K562 (cell line): ENCODE measurements around the gene KLK13. TPM values are rescaled to one million over a fixed set of nuclear protein-coding genes. Genes with fewer than 3 reads are reported as not detected.

ENCODE experiments used
- ATAC-seq: fragments of 200-7000 bp; cut with Tn5 transposase; 3 replicates; pipeline ENCODE4 v1.9.1; 2020; ENCODE audit warnings: moderate library complexity
- BruUV-seq: library from RNA; stranded (reverse); fragments of 400-500 nt; replicated peaks from 2 replicates; lab custom pipeline; 2021; lab: Mats Ljungman, UMichigan
- CTCF ChIA-PET: fragments of 300-600 bp; formaldehyde crosslinking; extraction: SDS; loops from one replicate; lab custom pipeline; 2021; ENCODE audit warnings: low intra/inter-chr PET ratio; lab: Yijun Ruan, JAX
- POLR2A ChIA-PET: fragments of 300-600, 350-650 bp; sonication (Branson Sonifier 250); formaldehyde crosslinking; extraction: SDS; loops from one replicate; lab custom pipeline; 2021; ENCODE audit warnings: antibody characterized with exemption, inconsistent platforms; lab: Yijun Ruan, JAX
- DNase-seq, 4 experiments: peaks; one replicate each; pipeline versions ENCODE4 v3.0.0 to v3.0.0-alpha.2; 2011 to 2018; ENCODE audit warnings: low spot score in 3 of 4, mixed read lengths in 3 of 4; ENCODE audit errors: extremely low read depth in 1 of 4
- FAIRE-seq: peaks from 2 replicates; lab custom pipeline; 2011; peaks lifted over from hg19 to GRCh38; lab: Jason Lieb, UNC
- H2AFZ ChIP-seq: 2 replicates; pipeline ENCODE4 v1.6.0; 2011; ENCODE audit warnings: low read depth, low read length, control low read depth, inconsistent platforms
- H3K27ac ChIP-seq: fragments of 200-600 bp; 3 replicates; pipeline ENCODE4 v1.8.0; 2011; ENCODE audit warnings: low read depth, mild to moderate bottlenecking, control low read depth, inconsistent platforms, low read length, moderate library complexity, mixed read lengths; ENCODE audit errors: extremely low read depth
- H3K27me3 ChIP-seq, 2 experiments: fragments of 300-600 bp in 1 of 2; 2 replicates in 1 of 2; 3 replicates in 1 of 2; pipeline versions ENCODE4 v1.6.0 to v1.8.0; 2011; ENCODE audit warnings: inconsistent platforms in 2 of 2, low read length in 2 of 2, mild to moderate bottlenecking in 1 of 2, mixed read lengths in 1 of 2, moderate library complexity in 1 of 2; ENCODE audit not compliant: control insufficient read depth in 2 of 2, insufficient read depth in 2 of 2
- H3K36me3 ChIP-seq: fragments of 300-600 bp; 3 replicates; pipeline ENCODE4 v1.8.0; 2011; ENCODE audit warnings: mild to moderate bottlenecking, low read length, inconsistent platforms; ENCODE audit not compliant: control insufficient read depth, insufficient read depth
- H3K4me1 ChIP-seq, 2 experiments: fragments of 200-600 bp in 1 of 2; replicated peaks in 1 of 2; 2 replicates in 1 of 2; 3 replicates in 1 of 2; pipeline versions ENCODE4 v1.5.1 to v1.8.0; 2011; ENCODE audit warnings: inconsistent platforms in 2 of 2, low read length in 2 of 2, mild to moderate bottlenecking in 1 of 2, mixed read lengths in 1 of 2, moderate library complexity in 1 of 2; ENCODE audit not compliant: control insufficient read depth in 2 of 2, insufficient read depth in 2 of 2
- H3K4me2 ChIP-seq: 2 replicates; pipeline ENCODE4 v1.6.1; 2011; ENCODE audit warnings: low read length, control low read depth, inconsistent platforms, mixed read lengths; ENCODE audit not compliant: insufficient read depth
- H3K4me3 ChIP-seq: fragments of 200-600 bp; sonication (generic), shearing (Covaris generic); 2 replicates; pipeline ENCODE4 v1.5.1; 2016; ENCODE audit warnings: control low read depth, inconsistent platforms
- H3K79me2 ChIP-seq: fragments of 200-600 bp; 3 replicates; pipeline ENCODE4 v1.8.0; 2011; ENCODE audit warnings: low read length, inconsistent platforms; ENCODE audit not compliant: control insufficient read depth, insufficient read depth
- H3K9ac ChIP-seq, 2 experiments: 2 replicates each; pipeline versions ENCODE4 v1.6.0 to v1.6.1; 2011; ENCODE audit warnings: low read depth in 2 of 2, low read length in 2 of 2, control low read depth in 1 of 2, inconsistent platforms in 1 of 2, mild to moderate bottlenecking in 1 of 2, mixed read lengths in 1 of 2; ENCODE audit not compliant: insufficient read depth in 1 of 2
- H3K9me1 ChIP-seq: one replicate; pipeline ENCODE4 v1.6.0; 2011; ENCODE audit warnings: inconsistent platforms, mild to moderate bottlenecking, low read length, moderate library complexity; ENCODE audit not compliant: control insufficient read depth, insufficient read depth
- H3K9me3 ChIP-seq: replicated peaks from 2 replicates; pipeline ENCODE4 v1.5.1; 2011; ENCODE audit warnings: low read depth, low read length, inconsistent platforms; ENCODE audit not compliant: control insufficient read depth, insufficient read depth
- H4K20me1 ChIP-seq: replicated peaks from 2 replicates; pipeline ENCODE4 v1.6.1; 2011; ENCODE audit warnings: low read length, inconsistent platforms, mixed read lengths; ENCODE audit not compliant: control insufficient read depth, insufficient read depth
- BHLHE40 ChIP-seq: IDR thresholded peaks from 2 replicates; pipeline ENCODE4 v1.6.1; 2011; ENCODE audit warnings: low read length, improper control_type of control experiment
- FOXK2 ChIP-seq, 2 experiments: fragments of 450-650 bp; IDR thresholded peaks in 1 of 2; conservative IDR thresholded peaks in 1 of 2; 2 replicates each; pipeline ENCODE4 v1.6.1; 2016; ENCODE audit warnings: low read depth in 2 of 2, mild to moderate bottlenecking in 1 of 2
- HMG20B ChIP-seq: fragments of 250-450 bp; sonication (Bioruptor Pico); IDR thresholded peaks from 2 replicates; pipeline ENCODE4 v1.5.0; 2021; ENCODE audit warnings: mild to moderate bottlenecking
- MAFK ChIP-seq: IDR thresholded peaks from 2 replicates; pipeline ENCODE4 v1.6.1; 2011; ENCODE audit warnings: low read length, improper control_type of control experiment
- NFIC ChIP-seq: fragments of 450-650 bp; IDR thresholded peaks from 2 replicates; pipeline ENCODE4 v1.6.1; 2017; ENCODE audit warnings: mild to moderate bottlenecking, inconsistent platforms
- SIN3A ChIP-seq, 2 experiments: fragments of 150-350 bp in 1 of 2; IDR thresholded peaks; 2 replicates each; pipeline ENCODE4 v1.6.1; 2011 to 2016; ENCODE audit warnings: borderline replicate concordance in 2 of 2, low read depth in 2 of 2, low read length in 2 of 2, mild to moderate bottlenecking in 2 of 2, moderate library complexity in 2 of 2; ENCODE audit not compliant: control insufficient read depth in 1 of 2
- SMARCA4 ChIP-seq: fragments of 450-650 bp; IDR thresholded peaks from 2 replicates; pipeline ENCODE4 v1.6.1; 2016
- WGBS: fragments of 100-300 bp; shearing (Covaris generic); methylation state at CpG from one replicate; pipeline ENCODE4 v1.1.6; 2016; ENCODE audit warnings: low coverage, mixed read lengths; ENCODE audit not compliant: insufficient coverage; ENCODE audit errors: missing lambda C conversion rate; 5-methylcytosine and 5-hydroxymethylcytosine counted together
- in situ Hi-C: fragments of 300-500 bp; cut with MboI; formaldehyde crosslinking; loops from 4 replicates; pipeline ENCODE4 v1.15.0; 2018; ENCODE audit warnings: inconsistent platforms, mixed read lengths
- intact Hi-C: fragments of 100-400 bp; cut with micrococcal nuclease; formaldehyde crosslinking; loops from 2 replicates; pipeline ENCODE4 v1.14.2; 2022
- polyA plus RNA-seq, 8 experiments: library from polyadenylated mRNA; depleted of rRNA in 4 of 8; stranded (reverse) in 5 of 8; unstranded in 3 of 8; fragments of >200 nt; fragmentation: Nextera tagmentation in 2 of 8; fragmentation: Illumina TruSeq in 1 of 8; extraction: Ambion mirVana in 2 of 8; extraction: Trizol in 1 of 8; gene quantifications; 2 replicates each; pipeline versions ENCODE4 v1.2.1 to v1.2.3, GENCODE V29; 2011 to 2014; ENCODE audit warnings: inconsistent platforms in 1 of 8, missing spikeins in 1 of 8
- total RNA-seq, 7 experiments: library from RNA; depleted of rRNA in 6 of 7; stranded (reverse); fragments of >200 nt in 6 of 7; fragmentation: Illumina TruSeq in 2 of 7; extraction: Trizol in 2 of 7; gene quantifications; 2 replicates each; pipeline versions ENCODE4 v1.2.1 to v1.2.3, GENCODE V29; 2011 to 2021; ENCODE audit warnings: low replicate concordance in 1 of 7
- TF ChIP-seq, protein P1 (sequence below): sonication (generic); formaldehyde crosslinking; IDR thresholded peaks from 2 replicates; pipeline ENCODE4 v1.8.0; 2022; ENCODE audit warnings: mild to moderate bottlenecking, missing genetic modification reagents
- TF ChIP-seq, protein P2 (sequence below), 2 experiments: fragments of 450-650 bp; IDR thresholded peaks; 2 replicates each; pipeline ENCODE4 v1.6.1; 2016
- TF ChIP-seq, protein P3 (sequence below), 2 experiments: fragments of 450-650 bp; conservative IDR thresholded peaks; 2 replicates each; pipeline ENCODE4 v1.6.1; 2017; ENCODE audit warnings: mild to moderate bottlenecking in 2 of 2, moderate library complexity in 2 of 2
- TF ChIP-seq, protein P4 (sequence below), 3 experiments: fragments of 200-800 bp in 1 of 3; sonication (Bioruptor generic) in 1 of 3; sonication (generic) in 1 of 3; formaldehyde crosslinking in 1 of 3; IDR thresholded peaks; 2 replicates each; pipeline versions ENCODE4 v1.6.1 to v1.8.0; 2016 to 2022; ENCODE audit warnings: mild to moderate bottlenecking in 2 of 3, missing compliant biosample characterization in 2 of 3, missing genetic modification characterization in 2 of 3, missing genetic modification reagents in 1 of 3
- TF ChIP-seq, protein P5 (sequence below): fragments of 450-650 bp; formaldehyde crosslinking; IDR thresholded peaks from 2 replicates; pipeline ENCODE4 v1.4.0; 2022; ENCODE audit warnings: missing genetic modification characterization

The KLK13 gene
- total and polyA plus RNA-seq, 9 of the 15 experiments (the other 6 are each of a cell fraction or from before 2014, with no cell fraction given): 0.72 to 9.0 (median 2.3) TPM

DNA sequence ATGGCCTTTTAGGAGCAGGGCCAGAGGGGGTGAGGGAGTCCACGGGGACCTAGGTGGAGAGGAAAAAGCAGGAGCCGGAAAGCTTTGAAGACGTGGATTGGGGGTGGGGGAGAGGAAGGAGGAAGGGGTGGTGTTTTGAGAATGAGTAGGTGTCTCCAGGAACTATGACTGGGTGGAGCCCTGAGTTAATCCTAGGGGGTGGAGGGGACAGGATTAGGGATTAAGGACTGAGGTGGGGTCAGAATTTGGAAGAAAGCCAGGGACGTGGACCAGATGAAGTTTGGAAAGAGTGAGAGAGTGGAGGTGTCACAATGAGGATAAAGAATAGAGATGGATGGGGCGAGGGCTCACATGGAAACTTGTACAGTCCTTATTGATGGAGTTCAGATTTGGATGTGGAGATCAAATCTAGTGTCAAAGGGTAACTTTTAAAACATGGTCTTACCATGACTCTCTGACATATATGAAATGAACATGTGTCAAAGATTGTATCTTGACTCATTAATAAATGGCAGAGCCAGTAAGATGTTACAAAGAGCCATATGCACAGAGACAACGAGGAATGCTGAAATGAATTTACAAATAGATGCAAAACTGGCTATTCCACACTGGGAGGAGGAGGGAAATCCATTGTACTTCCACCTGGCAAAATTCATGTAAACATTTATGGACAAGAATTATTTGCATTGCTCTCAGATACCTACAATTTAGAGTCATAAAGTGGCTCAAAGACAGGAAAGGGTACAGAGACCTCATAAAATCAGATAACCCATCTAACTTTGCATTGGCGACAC, 1.7 kb upstream of the KLK13 start:
- no peak for ATAC-seq
- FAIRE-seq: no peak
- Histone ChIP-seq H3K9ac (no peak overlapping the region), H3K9me1 (no peaks in the 10 kb centered on the region), H3K27me3 (peaks cover 3 to 8% of the 10 kb centered on the region in 2 experiments; a peak in 1 of 5 replicates), H2AFZ (peak overlapping the region; percentile 35; the same call in 1 of the 2 replicates), H3K4me1 (peaks cover 18 to 22% of the 10 kb centered on the region in 2 experiments), H3K9me3 (no peaks in the 10 kb centered on the region), H3K27ac (no peak overlapping the region), H4K20me1 (no peaks in the 10 kb centered on the region), H3K4me3 (no peak overlapping the region), H3K4me2 (no peak overlapping the region), H3K79me2 (no peaks in the 10 kb centered on the region), H3K36me3 (no peaks in the 10 kb centered on the region)
- CTCF ChIA-PET: no interaction called here
- no TSS peak for BruUV-seq
- POLR2A ChIA-PET: no interaction called here
- 13% methylated on average over 6 of the region's 7 CpGs for WGBS
- in situ Hi-C loops (no loop called here), intact Hi-C loops (no loop called here)
- DNase-seq: peak in 1 of 4 experiments; percentile 19
- TF ChIP-seq NFIC: peak; percentile 78
- TF ChIP-seq, protein P1, sequence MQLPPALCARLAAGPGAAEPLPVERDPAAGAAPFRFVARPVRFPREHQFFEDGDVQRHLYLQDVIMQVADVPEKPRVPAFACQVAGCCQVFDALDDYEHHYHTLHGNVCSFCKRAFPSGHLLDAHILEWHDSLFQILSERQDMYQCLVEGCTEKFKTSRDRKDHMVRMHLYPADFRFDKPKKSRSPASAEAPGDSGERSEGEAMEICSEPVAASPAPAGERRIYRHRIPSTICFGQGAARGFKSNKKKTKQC: no peak
- no peak for TF ChIP-seq SMARCA4
- no peak for TF ChIP-seq FOXK2 (conservative IDR thresholded peaks at IDR 0.05 in 1 of 2, IDR thresholded peaks at IDR 0.05 in 1 of 2; ENCODE audit: low read depth in 2 of 2)
- TF ChIP-seq, protein P2, sequence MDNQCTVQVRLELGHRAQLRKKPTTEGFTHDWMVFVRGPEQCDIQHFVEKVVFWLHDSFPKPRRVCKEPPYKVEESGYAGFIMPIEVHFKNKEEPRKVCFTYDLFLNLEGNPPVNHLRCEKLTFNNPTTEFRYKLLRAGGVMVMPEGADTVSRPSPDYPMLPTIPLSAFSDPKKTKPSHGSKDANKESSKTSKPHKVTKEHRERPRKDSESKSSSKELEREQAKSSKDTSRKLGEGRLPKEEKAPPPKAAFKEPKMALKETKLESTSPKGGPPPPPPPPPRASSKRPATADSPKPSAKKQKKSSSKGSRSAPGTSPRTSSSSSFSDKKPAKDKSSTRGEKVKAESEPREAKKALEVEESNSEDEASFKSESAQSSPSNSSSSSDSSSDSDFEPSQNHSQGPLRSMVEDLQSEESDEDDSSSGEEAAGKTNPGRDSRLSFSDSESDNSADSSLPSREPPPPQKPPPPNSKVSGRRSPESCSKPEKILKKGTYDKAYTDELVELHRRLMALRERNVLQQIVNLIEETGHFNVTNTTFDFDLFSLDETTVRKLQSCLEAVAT (IDR thresholded peaks at IDR 0.05): no peak
- TF ChIP-seq MAFK: no peak
- TF ChIP-seq SIN3A (IDR thresholded peaks at IDR 0.05; ENCODE audit: borderline replicate concordance in 2 of 2, control insufficient read depth in 1 of 2, low read depth in 2 of 2, low read length in 2 of 2): no peak
- TF ChIP-seq, protein P3, sequence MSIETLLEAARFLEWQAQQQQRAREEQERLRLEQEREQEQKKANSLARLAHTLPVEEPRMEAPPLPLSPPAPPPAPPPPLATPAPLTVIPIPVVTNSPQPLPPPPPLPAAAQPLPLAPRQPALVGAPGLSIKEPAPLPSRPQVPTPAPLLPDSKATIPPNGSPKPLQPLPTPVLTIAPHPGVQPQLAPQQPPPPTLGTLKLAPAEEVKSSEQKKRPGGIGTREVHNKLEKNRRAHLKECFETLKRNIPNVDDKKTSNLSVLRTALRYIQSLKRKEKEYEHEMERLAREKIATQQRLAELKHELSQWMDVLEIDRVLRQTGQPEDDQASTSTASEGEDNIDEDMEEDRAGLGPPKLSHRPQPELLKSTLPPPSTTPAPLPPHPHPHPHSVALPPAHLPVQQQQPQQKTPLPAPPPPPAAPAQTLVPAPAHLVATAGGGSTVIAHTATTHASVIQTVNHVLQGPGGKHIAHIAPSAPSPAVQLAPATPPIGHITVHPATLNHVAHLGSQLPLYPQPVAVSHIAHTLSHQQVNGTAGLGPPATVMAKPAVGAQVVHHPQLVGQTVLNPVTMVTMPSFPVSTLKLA (conservative IDR thresholded peaks at IDR 0.05): no peak
- TF ChIP-seq BHLHE40: no peak
- TF ChIP-seq, protein P4, sequence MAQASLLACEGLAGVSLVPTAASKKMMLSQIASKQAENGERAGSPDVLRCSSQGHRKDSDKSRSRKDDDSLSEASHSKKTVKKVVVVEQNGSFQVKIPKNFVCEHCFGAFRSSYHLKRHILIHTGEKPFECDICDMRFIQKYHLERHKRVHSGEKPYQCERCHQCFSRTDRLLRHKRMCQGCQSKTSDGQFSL (CRISPR knock-in tag; IDR thresholded peaks at IDR 0.05): no peak
- TF ChIP-seq, protein P4 (tag; IDR thresholded peaks at IDR 0.05): no peak
- TF ChIP-seq, protein P5, sequence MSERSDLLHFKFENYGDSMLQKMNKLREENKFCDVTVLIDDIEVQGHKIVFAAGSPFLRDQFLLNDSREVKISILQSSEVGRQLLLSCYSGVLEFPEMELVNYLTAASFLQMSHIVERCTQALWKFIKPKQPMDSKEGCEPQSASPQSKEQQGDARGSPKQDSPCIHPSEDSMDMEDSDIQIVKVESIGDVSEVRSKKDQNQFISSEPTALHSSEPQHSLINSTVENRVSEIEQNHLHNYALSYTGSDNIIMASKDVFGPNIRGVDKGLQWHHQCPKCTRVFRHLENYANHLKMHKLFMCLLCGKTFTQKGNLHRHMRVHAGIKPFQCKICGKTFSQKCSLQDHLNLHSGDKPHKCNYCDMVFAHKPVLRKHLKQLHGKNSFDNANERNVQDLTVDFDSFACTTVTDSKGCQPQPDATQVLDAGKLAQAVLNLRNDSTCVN (CRISPR knock-in tag): no peak
- no peak for TF ChIP-seq HMG20B (CRISPR knock-in tag)
